HG03095 (cell line): ENCODE data around the gene CLIC1.

Source experiments
- ATAC-seq: cut with Tn5 transposase; IDR thresholded peaks from one replicate; pipeline ENCODE4 v1.9.1; 2021; ENCODE audit warnings: moderate library complexity; ENCODE audit not compliant: unreplicated experiment

Gene CLIC1

GRCh38 chr6:31739639-31740396 is 3.5 kb upstream of the CLIC1 start, which contains the start of gene MSH5:
Gene MSH5 (plus strand): TSS chr6:31740005. CDS start chr6:31740467, 462 bp downstream.
- ATAC-seq = peak; percentile 69

GRCh38 chr6:31737991-31738979 is 2.0 kb upstream of the CLIC1 start:
- ATAC-seq = no peak

- ATAC-seq = no peak
Observed at GRCh38 chr6:31737315-31737990, 1.1 kb upstream of the CLIC1 start.

- no peak for ATAC-seq
Observed at GRCh38 chr6:31736768-31737314, 511 bp upstream of the CLIC1 start.

- ATAC-seq = peak; percentile 24
Observed at GRCh38 chr6:31734821-31735406, 1.4 kb downstream of the CLIC1 start.

- no peak for ATAC-seq
Observed at GRCh38 chr6:31734247-31734820, 2.0 kb downstream of the CLIC1 start.

GRCh38 chr6:31733734-31734133 is 2.6 kb downstream of the CLIC1 start:
- ATAC-seq = no peak

GRCh38 chr6:31732029-31732428 is 4.3 kb downstream of the CLIC1 start:
- ATAC-seq = no peak

- ATAC-seq = no peak
Observed at GRCh38 chr6:31730631-31731086, 5.7 kb downstream of the CLIC1 start.

GRCh38 chr6:31729979-31730630 is 6.2 kb downstream of the CLIC1 start:
- no peak for ATAC-seq

- ATAC-seq = peak; percentile 45
Observed at GRCh38 chr6:31729515-31729978, 6.8 kb downstream of the CLIC1 start.

- ATAC-seq = no peak
Observed at GRCh38 chr6:31728767-31729514, 7.4 kb downstream of the CLIC1 start, which contains the start of gene DDAH2. Gene DDAH2 (minus strand): TSS chr6:31729299. CDS start chr6:31729161, 138 bp downstream.

GRCh38 chr6:31727717-31728671 is 8.3 kb downstream of the CLIC1 start:
- no peak for ATAC-seq

GRCh38 chr6:31727034-31727716 is 9.2 kb downstream of the CLIC1 start:
- no peak for ATAC-seq

GRCh38 chr6:31725502-31726350 is 10.6 kb downstream of the CLIC1 start:
- ATAC-seq = no peak
